Mesothelial cell of epicardium (in vitro differentiated cells): Measurements from ENCODE around the gene RCE1. TPM values are rescaled to one million over a fixed set of nuclear protein-coding genes. Genes with fewer than 3 reads are reported as not detected.
A peak's percentile ranks its signal among the peaks of the same experiment; 100 is the strongest.

ENCODE experiments used
- DNase-seq, 2 experiments: peaks; one replicate each; pipeline ENCODE4 v3.0.0; 2021; ENCODE audit warnings: low spot score in 2 of 2; ENCODE audit not compliant: unreplicated experiment in 2 of 2
- H3K27ac Mint-ChIP-seq: 2 replicates; pipeline ENCODE4 v1.8.0; 2021; ENCODE audit warnings: mixed read lengths
- H3K27me3 Mint-ChIP-seq: 2 replicates; pipeline ENCODE4 v1.8.0; 2021; ENCODE audit warnings: low read depth, mixed read lengths
- H3K36me3 Mint-ChIP-seq: 2 replicates; pipeline ENCODE4 v1.8.0; 2021; ENCODE audit warnings: mixed read lengths
- H3K4me1 Mint-ChIP-seq: 2 replicates; pipeline ENCODE4 v1.8.0; 2021; ENCODE audit warnings: mixed read lengths
- H3K4me3 Mint-ChIP-seq: 2 replicates; pipeline ENCODE4 v1.8.0; 2021; ENCODE audit warnings: mild to moderate bottlenecking, moderate library complexity, mixed read lengths
- H3K9me3 Mint-ChIP-seq: 2 replicates; pipeline ENCODE4 v1.8.0; 2021; ENCODE audit warnings: mixed read lengths
- CTCF ChIP-seq: fragments of 200-600 bp; sonication (generic); IDR thresholded peaks from one replicate; pipeline ENCODE4 v1.5.0; 2021; ENCODE audit warnings: antibody characterized with exemption; ENCODE audit not compliant: unreplicated experiment
- total RNA-seq: library from RNA; stranded (reverse); gene quantifications from 3 replicates; pipeline ENCODE4 v1.2.1, GENCODE V29; 2021

The RCE1 gene
- total RNA-seq, 1 donor from 2014 or later: 27.2 TPM

DNA sequence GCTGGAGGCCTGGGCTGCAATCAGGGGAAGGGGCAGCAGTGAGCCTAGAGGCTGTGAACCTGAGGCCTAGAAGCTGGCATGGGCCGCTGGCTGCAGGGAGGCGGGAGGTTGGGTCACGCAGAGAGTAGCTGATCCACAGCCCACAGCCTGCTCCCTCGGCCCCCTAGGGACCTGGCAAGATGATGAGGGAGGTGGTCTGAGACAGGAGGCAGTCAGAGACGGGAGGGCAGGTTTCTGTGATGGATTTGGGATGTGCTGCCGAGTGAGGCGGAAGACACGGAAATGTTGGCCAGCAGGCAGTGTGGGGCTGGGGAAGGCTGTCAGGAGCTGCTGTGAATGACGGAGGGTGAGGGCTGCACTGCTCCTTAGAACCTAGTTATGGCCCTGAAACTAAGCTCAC, 36.3 kb downstream of the RCE1 start:
- Mint-ChIP-seq H3K27me3 (no peaks in the 10 kb centered on the region), H3K4me1 (peaks cover 51% of the 10 kb centered on the region), H3K9me3 (no peaks in the 10 kb centered on the region), H3K36me3 (no peaks in the 10 kb centered on the region), H3K27ac (no peak overlapping the region), H3K4me3 (no peak overlapping the region)
- TF ChIP-seq CTCF: no peak
- no peak for DNase-seq

- H3K9me3 Mint-ChIP-seq: no peaks in the 10 kb centered on the region
- TF ChIP-seq CTCF: no peak
- no peak overlapping the region for H3K4me3 Mint-ChIP-seq
- H3K4me1 Mint-ChIP-seq: peaks cover 51% of the 10 kb centered on the region
- H3K27ac Mint-ChIP-seq: no peak overlapping the region
- H3K27me3 Mint-ChIP-seq: no peaks in the 10 kb centered on the region
- H3K36me3 Mint-ChIP-seq: no peaks in the 10 kb centered on the region
- no peak for DNase-seq
Measured at GRCh38 chr11:66879999-66880398, 36.8 kb downstream of the RCE1 start.

- Mint-ChIP-seq H3K4me3 (no peak overlapping the region), H3K36me3 (no peaks in the 10 kb centered on the region), H3K27me3 (no peaks in the 10 kb centered on the region), H3K9me3 (no peaks in the 10 kb centered on the region), H3K27ac (no peak overlapping the region), H3K4me1 (peaks cover 52% of the 10 kb centered on the region)
- no peak for DNase-seq
- TF ChIP-seq CTCF: no peak
Measured at GRCh38 chr11:66880496-66881450, 37.5 kb downstream of the RCE1 start.

DNA sequence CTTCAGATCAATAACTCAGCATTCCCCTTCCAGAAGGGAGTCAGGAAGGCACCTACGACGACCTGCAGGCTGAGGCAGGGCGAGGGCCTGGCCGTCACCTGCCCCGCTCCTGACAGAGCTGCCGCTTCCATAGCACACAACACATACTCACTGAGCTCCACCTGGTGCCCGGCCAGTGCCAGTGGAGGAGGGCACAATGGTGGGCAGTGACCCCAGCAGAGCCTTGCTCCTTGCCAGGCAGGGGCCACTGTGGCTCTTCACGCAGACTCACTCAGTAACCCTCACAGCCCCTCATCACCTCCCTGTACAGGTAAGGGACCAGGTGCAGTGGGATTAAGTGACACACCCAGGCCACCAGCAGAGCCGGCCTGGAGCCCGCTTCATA, 38.2 kb downstream of the RCE1 start:
- peaks cover 59% of the 10 kb centered on the region for H3K4me1 Mint-ChIP-seq
- no peaks in the 10 kb centered on the region for H3K9me3 Mint-ChIP-seq
- H3K27ac Mint-ChIP-seq: no peak overlapping the region
- no peak for DNase-seq
- H3K36me3 Mint-ChIP-seq: no peaks in the 10 kb centered on the region
- no peak for TF ChIP-seq CTCF
- H3K4me3 Mint-ChIP-seq: no peak overlapping the region
- no peaks in the 10 kb centered on the region for H3K27me3 Mint-ChIP-seq

DNA sequence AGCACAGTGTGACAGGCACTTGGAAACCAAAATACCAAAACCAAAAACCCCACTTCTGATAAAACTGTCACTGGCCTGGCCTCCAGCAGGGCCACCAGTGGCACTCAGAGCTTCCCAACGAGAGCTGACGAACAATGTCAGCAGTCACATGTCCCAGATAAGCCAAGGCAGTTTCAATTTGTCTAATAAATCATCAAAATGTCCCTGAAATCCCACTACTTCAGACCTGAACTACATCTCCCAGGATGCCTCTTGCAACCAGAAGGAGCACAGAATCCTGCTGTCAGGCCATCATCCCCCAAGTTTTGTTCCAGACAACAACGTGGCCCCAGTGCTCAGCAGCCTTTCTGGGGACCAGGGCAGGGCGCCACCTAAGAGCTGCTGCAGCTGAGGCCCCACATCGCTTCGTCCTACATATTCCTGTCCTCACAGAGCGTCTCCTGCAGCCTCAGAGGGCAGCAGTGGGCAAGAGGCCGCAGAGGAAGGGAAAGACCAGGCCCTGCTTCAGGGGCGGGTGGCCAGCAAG, 38.7 kb downstream of the RCE1 start:
- no peaks in the 10 kb centered on the region for H3K27me3 Mint-ChIP-seq
- no peaks in the 10 kb centered on the region for H3K9me3 Mint-ChIP-seq
- TF ChIP-seq CTCF: no peak
- H3K4me1 Mint-ChIP-seq: peaks cover 57% of the 10 kb centered on the region
- no peak for DNase-seq
- no peaks in the 10 kb centered on the region for H3K36me3 Mint-ChIP-seq
- H3K27ac Mint-ChIP-seq: peak overlapping the region; percentile 30
- no peak overlapping the region for H3K4me3 Mint-ChIP-seq
